Islet of Langerhans (tissue), 1 donor: ENCODE results near the gene SEMA6D.

Source experiments
- FAIRE-seq: peaks from one replicate; lab custom pipeline; 2011; peaks lifted over from hg19 to GRCh38; lab: Jason Lieb, UNC

Gene SEMA6D

DNA sequence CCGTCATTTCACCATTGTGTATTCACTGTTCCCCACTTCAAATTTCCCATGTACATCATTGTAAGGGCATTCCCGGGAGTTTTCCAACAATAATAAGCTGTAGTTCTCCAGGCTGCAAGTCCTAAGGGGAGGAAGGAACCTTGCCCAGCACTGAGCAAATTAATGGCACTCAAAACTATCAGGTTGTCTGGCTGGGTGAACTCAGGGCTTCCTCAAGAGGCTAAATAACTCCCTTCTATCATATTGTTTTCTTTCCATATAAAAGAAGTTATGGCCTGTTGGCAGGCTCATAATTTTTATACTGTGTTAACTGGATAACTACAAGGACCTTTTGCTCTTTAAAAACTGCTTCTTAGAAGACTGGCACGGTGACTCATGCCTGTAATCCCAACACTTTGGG is 71.4 kb downstream of the SEMA6D start:
- no peak for FAIRE-seq

DNA sequence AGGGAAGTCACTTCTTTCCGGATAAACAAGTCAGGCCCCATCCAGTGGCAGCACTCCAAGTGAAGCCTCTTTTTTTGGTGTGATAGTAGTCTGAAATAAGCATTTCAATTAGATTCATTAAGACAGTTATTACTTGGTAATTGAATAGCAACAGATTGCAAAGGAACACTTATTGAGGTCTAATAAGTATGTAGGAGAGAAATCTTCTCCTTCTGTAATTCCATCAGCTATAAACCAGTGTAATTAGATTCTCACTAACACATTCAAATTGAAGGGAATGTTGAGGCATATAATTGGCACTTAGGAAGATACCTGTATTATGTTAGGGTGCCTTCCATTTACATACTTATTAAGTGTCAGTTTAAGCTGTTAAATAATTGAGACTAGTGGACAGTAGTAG is 73.9 kb downstream of the SEMA6D start:
- no peak for FAIRE-seq

DNA sequence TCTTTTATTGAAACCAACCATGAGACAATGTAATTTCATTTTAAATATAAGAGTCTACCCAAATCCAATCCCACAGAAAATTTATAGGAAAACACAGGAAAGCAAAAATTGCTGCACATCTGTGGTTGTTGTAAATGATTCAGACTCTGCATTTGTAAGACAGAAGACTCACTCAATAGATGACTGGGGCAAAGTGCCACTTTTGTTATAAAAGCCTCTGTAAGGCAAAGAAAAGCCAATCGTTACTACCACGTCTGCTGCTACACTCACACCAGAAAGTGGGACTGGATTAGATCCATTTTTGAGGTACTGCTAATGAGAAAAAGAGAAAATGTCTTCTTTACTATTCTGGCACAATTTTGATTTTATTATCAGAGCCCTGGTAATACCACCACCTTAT is 74.9 kb downstream of the SEMA6D start:
- FAIRE-seq = no peak

DNA sequence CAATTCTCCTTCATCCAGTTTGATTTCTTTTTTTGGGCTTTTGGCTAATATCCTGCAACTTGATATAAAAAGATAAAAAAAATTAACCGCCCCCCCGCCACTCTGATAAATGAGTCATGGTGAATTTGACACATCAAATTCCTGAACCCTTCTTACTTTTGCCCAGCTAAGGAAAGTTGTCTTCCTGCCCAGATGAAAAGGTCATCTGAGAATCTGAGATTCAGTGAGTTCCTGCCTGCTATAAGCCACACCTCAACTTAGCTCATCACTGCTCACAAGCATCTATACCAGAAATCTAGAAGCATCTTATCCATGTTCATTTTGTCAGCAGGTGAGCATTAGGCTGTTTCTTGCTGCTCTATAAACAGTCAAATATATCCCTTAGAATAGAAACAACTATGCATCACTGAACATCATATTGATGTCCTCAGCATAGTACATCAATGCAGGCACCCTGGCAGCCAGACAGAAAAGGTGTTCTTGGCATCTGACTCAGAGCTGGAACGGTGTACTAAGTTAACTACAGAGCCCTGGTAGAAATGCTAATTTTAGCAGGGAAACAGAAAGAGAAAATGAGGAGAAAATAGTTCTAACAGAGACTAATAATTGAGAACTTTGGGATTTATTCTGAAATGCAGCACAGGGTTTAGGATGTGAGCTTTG is 77.1 kb downstream of the SEMA6D start:
- FAIRE-seq = peak; percentile 27

DNA sequence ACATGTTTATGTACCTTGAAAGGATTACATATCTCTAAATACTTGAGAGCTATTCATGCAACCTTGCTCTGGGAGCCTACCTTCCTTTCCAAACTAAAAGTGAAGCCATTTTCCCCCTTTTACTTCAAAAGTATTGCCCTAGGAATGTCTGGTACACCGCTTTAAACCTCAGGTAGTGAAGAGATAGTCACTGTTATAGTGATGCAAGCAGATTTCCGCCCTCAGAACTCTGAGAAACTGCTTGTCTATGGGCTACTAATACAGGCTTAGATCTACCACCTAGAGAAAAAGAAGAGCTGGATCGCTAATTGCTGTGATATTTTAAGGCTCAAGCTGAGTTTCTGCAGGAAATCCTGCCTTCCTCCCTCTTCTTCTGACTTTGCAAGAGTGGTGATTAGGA is 78.6 kb downstream of the SEMA6D start:
- FAIRE-seq = no peak

DNA sequence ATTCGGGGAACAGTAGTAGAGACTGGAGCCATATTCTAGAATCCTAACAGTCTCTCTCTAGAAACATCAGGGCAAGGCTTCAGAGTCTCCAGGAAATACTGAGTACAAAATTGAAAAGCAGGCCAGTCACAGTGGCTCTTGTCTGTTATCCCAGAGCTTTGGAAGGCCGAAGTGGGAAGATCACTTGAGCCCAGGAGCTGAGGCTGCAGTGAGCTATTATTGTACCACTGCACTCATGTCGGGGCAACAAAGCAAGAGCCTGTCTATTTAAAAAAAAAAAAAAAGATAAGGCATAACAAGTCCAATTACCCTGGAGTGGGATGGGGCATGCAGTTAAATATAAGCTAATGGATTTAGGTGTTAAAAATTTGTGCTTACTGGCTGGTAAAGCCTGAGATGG is 79.0 kb downstream of the SEMA6D start:
- FAIRE-seq = no peak

DNA sequence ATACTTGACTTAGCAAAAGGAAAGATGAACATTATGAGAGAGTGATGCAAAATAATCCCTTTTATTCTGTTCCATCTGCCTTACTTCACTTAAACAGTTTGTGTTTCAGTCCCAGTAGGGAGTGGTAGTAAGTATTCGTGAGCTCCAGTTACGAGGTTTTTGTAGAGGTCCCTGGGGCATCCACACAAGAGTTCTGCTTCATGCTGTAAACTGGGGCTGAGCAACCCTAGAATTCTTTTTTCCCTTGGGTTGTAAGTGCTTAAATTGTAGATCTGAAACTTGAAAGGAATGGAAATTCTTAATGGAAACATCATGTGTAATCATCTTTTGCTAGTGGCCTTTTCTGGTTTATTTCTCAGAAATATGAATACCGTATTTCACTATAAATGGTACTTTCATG is 79.5 kb downstream of the SEMA6D start:
- FAIRE-seq = no peak

DNA sequence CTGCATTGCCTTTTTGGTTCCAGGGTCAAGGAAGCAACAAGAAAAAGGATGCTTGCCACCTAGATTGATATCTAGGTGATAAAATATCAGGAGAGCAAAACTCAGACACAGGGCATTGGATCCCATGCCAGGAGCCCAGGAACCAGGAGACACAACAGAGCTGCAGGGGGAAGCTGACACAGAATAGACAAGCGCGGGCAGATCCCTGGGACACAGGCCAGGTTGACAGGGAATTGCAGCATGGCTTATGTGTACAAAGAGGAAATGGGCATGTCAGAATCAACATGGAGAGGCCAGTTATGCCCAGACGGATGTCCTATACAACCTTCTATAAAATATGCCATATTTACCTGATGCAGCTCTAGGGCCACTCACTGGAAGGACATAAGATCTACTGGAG is 84.2 kb downstream of the SEMA6D start:
- no peak for FAIRE-seq

DNA sequence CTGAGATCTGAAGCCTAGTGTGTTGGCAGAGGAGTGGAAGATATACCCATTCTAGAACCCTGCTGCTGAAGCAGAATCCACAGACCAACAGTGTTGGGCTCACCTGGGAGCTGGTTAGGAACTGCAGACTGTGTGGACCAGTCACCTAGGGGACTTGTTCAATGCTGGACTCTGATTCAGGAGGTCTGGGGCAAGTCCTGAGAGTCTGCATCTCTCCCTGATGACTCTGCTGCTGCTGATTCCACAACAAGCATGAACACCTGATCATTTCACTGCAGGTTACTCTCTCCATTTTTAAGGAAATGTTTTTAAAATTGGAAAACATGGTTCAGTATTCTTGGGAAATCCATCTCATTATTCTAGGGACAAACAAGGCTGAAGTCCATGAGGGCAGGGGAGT is 84.9 kb downstream of the SEMA6D start:
- FAIRE-seq = no peak

DNA sequence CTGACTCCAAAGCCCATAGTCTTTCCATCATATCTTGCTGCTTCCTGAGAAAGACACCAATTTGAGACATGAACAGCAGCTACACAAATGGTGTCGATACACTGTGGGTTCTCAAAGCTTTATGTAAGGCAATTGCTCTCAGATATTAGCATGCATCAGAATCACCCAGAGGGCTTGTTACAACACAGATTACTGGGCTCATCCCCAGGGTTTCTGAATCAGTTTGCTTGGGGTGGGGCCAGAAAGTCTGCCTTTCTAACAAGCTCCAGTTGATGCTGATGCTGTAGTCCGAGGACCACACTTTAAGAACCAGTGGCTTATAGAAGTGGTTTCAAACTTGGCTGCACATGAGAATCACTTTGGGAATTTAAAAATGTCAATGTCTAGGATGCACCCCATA is 86.5 kb downstream of the SEMA6D start:
- FAIRE-seq = no peak

DNA sequence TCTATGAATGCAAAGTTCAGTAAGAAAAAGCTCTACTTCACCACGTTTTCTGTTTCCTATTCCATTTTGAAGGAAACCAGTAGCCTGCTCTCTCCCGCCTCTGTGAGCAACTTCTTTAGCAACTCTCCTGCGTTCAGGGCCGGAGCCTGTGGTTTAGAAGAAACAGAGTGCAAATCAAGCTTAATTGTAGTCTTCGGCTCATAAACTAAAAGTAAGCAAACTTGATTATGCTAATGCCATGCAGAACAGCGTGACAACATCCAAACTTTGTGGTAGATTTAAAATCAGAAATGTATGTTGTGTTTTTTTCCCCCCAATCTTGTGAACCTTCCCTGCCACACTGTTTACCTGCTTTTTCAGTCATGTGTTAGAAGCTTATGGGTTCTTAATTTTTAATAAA is 87.4 kb downstream of the SEMA6D start:
- FAIRE-seq = no peak

DNA sequence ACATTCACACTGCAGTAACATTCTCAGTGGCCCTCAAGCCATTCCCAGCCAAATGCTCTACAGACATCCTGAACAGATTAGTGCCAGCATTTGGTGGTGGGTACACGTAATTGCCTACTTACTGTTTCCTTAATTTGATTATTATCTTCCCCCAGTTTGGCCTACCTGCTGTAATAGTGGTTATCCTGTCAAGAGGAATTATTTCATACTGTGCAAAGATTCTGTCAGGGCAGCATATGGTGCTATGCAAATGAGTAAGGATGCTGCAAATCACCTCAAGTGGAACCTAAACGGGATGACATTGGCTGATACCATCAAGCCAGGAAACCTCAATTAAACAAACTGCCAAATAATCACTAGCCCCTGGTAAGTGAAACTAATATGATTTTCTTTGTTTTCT is 88.7 kb downstream of the SEMA6D start:
- FAIRE-seq = no peak

DNA sequence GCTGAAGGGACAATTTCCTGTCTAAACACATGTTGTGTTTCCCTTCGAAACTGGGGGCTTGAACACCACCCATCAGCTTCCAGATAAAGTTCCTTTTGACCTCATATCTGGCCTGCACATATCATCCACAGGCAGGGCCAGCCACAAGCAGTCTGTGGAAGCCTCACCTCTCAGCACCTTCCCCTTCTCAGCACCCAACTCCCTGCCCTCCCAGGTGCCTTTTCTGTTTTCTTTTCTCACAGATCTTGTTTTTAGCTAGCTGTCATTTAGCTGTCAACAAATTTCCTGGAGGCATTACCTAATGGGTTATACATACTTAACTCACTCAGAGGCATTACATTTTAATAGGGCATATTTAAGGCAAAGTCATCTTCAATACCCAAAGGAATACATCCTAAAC is 93.9 kb downstream of the SEMA6D start:
- FAIRE-seq = no peak

DNA sequence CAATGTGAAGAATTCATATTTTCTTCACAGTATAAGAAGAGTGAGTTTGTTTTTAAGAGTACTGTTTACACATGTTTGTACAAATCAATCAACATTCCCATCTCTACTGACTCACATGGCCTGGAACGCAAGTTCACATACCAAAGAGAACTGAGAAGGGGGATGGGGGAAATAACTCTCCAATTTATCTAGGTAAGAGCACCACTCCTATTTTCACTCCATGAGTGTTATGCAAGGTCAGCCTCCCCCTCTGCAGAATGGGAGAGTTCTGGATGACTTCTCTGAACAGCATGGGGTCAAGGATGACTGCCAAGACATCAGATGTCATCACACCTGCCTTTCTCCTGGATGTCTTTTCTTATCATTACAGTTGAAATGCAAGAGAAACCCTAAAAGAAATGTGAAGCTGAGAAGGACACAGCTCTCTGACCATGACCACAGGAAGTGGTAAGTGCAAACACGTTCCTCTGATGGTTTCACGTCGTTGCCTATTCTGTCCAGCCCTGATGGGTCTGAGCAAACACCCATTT is 95.2 kb downstream of the SEMA6D start:
- no peak for FAIRE-seq

DNA sequence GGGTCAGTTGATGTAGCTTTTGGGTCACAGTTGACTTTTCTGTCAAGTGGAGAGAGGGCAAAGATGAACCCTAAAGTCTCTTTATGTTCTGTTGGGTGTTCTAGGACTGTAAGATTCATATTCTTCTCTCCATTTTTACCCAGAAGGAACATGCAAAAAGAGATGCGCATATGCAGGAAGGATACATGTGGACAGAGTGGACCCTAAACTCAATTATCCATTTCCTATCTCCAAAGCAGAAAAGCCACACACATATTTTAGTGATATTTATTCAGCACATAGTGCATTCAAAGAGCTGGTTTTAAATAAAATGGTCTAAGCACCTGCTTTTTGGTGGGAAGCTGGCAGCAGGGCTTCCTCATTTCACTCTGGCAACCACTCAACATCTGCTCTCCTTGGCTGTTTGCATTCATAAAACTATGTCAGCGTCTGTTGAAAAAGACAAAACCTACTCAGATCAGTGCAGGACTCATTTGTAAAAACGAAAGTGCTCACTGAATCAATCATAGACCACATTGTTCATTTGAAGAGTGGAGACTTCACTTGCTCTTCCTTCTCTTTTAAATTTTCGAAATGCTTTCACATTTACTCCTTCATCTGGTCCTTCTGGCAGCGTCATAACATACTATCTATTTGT is 96.6 kb downstream of the SEMA6D start:
- FAIRE-seq = no peak

DNA sequence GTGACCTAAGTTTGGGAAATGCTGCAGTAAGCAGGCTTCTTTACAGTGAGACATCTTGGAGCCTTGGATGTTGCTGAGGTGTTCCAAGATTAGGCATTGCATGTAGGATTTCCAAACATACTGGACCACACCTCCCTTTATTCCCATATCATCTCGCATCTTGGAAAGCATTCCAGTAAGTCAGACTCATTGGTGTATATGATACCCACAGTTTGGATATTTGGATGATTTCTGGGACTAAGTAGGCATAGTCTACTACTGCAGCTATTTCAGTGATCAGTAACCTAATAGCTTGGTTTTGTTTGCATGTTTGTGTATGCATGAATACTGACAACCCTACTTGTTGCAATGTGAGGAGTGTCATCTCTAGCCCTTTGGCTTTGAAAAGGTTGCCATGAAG is 97.3 kb downstream of the SEMA6D start:
- no peak for FAIRE-seq

DNA sequence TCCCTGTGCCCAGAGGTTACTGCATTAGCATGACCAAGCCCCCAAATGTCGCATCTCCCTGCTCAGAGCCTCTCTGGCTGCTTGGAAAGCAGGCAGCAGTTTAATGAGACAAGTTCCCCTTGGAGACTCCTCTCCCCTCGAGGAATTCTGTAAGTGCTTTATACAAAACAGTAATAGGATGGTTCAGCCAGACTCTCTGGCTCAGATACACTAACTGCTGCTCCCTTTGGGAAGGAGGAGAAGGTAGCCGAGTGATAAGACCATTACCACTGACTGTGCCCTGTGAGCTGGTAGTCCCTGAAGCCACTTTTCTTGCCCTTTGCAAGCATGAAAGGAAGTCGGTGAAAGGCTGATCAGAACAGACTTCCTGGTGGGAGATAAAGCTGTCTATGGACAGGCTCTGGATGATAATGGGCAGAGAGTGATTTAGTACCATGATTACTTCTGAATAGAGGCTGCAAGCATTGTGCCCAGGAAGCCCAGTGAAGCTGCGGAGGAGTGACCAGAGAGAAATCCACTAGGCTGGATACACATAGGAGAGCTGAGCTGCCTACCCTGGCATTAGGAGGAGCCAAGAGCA is 100.8 kb downstream of the SEMA6D start:
- no peak for FAIRE-seq

DNA sequence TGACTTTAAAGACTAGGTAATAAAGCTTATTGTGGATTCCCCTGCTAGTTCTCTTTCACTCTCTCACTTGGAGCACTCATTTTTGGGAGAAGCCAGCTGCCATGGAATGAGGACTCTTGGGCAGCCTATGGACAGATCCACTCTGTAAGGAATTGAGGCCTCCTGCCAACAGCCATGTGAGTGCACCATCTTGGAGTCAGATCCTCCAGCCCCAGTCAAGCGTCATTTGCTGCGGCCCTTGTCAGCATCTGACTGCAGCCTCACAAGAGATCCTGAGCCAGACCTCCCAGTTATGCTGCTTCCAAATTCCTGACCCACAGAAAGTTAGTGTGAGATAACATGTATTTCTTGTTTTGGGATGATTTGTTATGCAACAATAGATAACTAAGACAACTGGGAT is 101.9 kb downstream of the SEMA6D start:
- no peak for FAIRE-seq

DNA sequence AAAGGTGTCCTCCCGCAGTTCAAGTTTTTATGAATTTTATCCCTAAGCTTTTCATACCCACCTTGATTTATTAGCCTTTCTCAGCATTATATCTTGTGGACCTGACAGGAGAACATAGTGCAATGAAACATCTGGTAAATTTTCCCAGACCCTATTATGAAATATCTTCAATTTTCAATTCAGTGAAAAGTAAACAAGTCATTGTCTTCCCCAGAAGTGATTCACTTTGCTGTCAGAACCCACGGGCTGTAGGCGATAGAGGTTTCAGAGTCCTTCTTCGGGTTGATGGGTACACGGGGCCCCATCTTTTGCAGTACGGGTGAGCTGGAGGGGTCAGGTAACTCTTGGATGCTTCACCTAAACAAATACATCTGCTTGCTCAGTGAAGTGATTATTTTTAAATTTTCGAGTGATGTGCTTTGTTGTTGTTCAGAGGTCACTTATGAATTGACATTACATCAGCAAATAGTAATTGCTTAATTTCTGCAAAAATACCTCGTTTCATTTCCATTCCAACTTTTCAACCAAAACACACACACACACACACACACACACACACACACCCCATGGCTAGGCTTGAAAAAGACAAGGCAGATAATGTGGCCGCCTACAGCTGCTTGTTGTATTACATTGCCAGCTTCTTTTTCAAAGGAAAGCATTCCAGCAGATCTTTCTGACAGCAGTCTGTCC is 102.9 kb downstream of the SEMA6D start:
- FAIRE-seq = no peak

DNA sequence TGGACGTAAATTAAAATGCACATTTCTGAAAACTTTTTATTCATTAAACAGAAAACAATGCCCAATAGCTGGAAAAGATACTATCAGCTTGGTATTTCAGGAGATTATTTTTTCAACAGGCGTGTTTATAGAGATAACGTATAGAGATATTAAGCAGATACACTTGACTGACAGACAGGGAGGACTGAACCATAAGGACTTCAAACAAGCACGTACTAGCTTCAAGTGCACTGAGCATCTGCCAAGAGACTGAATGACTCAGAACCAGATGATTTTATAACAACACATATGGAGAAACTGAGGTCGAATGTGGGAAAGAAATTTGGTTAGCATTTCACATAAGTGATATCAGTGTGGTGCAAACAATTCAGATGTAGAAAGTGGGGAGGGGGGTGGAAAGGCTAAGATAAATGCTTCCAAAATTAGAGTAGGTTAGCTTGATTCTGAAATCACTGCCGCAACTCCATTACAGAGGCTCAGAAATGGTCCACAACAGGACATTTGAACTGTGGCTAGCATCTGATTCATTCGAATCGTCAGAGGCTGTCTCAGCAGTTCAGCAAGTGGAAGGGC is 103.5 kb downstream of the SEMA6D start:
- FAIRE-seq = peak; percentile 30

DNA sequence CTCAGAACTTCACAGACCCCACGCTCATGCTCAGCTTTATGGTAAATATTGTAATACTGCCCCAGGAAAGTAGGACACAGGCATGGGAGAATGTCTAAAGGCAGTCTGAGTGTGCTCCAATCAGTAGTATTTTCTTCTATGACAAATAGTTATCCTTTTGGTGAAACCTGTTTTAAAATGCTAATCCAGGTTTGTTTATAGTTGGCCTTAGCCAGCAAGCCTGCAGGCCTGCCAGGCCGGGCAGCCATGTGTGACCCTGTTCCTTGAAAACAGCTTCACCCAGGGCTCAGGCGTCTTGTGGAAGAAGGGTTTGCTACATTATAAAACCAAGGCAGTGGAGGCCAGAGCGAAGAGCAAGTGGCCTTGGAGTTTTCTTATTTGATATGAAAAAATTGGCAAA is 104.7 kb downstream of the SEMA6D start:
- no peak for FAIRE-seq
